ENCODE results near the gene SCAMP5.

- TF ChIP-seq, protein P1, sequence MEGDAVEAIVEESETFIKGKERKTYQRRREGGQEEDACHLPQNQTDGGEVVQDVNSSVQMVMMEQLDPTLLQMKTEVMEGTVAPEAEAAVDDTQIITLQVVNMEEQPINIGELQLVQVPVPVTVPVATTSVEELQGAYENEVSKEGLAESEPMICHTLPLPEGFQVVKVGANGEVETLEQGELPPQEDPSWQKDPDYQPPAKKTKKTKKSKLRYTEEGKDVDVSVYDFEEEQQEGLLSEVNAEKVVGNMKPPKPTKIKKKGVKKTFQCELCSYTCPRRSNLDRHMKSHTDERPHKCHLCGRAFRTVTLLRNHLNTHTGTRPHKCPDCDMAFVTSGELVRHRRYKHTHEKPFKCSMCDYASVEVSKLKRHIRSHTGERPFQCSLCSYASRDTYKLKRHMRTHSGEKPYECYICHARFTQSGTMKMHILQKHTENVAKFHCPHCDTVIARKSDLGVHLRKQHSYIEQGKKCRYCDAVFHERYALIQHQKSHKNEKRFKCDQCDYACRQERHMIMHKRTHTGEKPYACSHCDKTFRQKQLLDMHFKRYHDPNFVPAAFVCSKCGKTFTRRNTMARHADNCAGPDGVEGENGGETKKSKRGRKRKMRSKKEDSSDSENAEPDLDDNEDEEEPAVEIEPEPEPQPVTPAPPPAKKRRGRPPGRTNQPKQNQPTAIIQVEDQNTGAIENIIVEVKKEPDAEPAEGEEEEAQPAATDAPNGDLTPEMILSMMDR (conservative IDR thresholded peaks at IDR 0.05) = no peak
- no peak for TF ChIP-seq ZFX (IDR thresholded peaks at IDR 0.05)
Measured at GRCh38 chr15:74955796-74956647, 39.3 kb upstream of the SCAMP5 start.

All from C4-2B (cell line).